Vagina (tissue), 2 donors: ENCODE results near the gene COL11A1. TPM values are rescaled to one million over a fixed set of nuclear protein-coding genes. Genes with fewer than 3 reads are reported as not detected.

Experiments used
- DNase-seq, 2 donors: peaks; one replicate each; pipeline ENCODE4 v3.0.0-alpha.2; 2017; ENCODE audit errors: extremely low spot score in 2 of 2
- H3K27ac ChIP-seq: fragments of 200-600 bp; sonication (generic); one replicate; pipeline ENCODE4 v1.5.1; 2019
- H3K27me3 ChIP-seq: fragments of 200-600 bp; sonication (generic); one replicate; pipeline ENCODE4 v1.5.1; 2019
- H3K36me3 ChIP-seq, 2 donors: fragments of 200-600 bp; sonication (generic); one replicate each; pipeline ENCODE4 v1.5.1; 2017 to 2019
- H3K4me1 ChIP-seq: fragments of 200-600 bp; sonication (generic); one replicate; pipeline ENCODE4 v1.5.1; 2019
- H3K4me3 ChIP-seq, 2 donors: fragments of 200-600 bp; sonication (generic); 1 replicate in 1 of 2; 2 replicates in 1 of 2; pipeline ENCODE4 v1.5.1; 2016 to 2019
- H3K9me3 ChIP-seq: fragments of 200-600 bp; sonication (generic); one replicate; pipeline ENCODE4 v1.5.1; 2019
- POLR2A ChIP-seq, 2 donors: fragments of 450-650 bp; IDR thresholded peaks; one replicate each; pipeline ENCODE4 v1.6.1; 2017; ENCODE audit warnings: antibody characterized with exemption in 2 of 2, mild to moderate bottlenecking in 2 of 2, moderate library complexity in 2 of 2
- POLR2AphosphoS5 ChIP-seq, 2 donors: sonication (generic); formaldehyde crosslinking; IDR thresholded peaks; one replicate each; pipeline ENCODE4 v1.9.0; 2017; ENCODE audit warnings: antibody characterized with exemption in 2 of 2, mild to moderate bottlenecking in 2 of 2, low read depth in 1 of 2; ENCODE audit not compliant: insufficient read depth in 1 of 2
- intact Hi-C: fragments of 100-400 bp; cut with DNase I; formaldehyde crosslinking; loops from one replicate; pipeline ENCODE4 v1.15.1; 2023
- total RNA-seq: library from RNA; depleted of rRNA; stranded (reverse); fragments of >200 nt; gene quantifications from one replicate; pipeline ENCODE4 v1.2.3, GENCODE V29; 2016
- TF ChIP-seq, protein P1 (sequence below), 3 experiments: fragments of 450-650 bp in 2 of 3; fragments of 200-600 bp in 1 of 3; sonication (generic) in 1 of 3; IDR thresholded peaks; one replicate each; pipeline ENCODE4 v1.5.1; 2017 to 2019; ENCODE audit warnings: antibody characterized with exemption in 3 of 3, mild to moderate bottlenecking in 2 of 3, moderate library complexity in 2 of 3

Gene COL11A1
- total RNA-seq, 1 donor from 2014 or later: not detected

DNA sequence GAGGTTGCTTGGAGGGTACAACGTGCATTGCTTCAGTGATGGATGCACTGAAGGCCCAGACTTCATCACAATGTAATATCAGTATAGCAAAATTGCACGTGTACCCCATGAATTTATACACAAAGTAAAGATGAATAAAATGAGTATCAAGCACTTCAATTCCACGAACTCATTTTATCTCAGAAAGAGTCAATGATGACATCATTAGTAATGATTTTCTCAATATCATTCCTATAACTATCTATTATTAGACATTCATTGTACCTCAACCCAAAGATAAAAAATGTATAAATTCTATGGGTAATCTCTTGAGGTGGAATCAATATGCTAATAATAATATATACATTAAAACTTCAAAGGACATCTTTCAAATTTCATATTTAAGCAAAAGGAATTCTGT lies 208.4 kb downstream of the COL11A1 start:
- TF ChIP-seq POLR2AphosphoS5 (IDR thresholded peaks at IDR 0.05; ENCODE audit: insufficient read depth in 1 of 2, low read depth in 1 of 2) (no peak), POLR2A (IDR thresholded peaks at IDR 0.05) (no peak)
- TF ChIP-seq, protein P1, sequence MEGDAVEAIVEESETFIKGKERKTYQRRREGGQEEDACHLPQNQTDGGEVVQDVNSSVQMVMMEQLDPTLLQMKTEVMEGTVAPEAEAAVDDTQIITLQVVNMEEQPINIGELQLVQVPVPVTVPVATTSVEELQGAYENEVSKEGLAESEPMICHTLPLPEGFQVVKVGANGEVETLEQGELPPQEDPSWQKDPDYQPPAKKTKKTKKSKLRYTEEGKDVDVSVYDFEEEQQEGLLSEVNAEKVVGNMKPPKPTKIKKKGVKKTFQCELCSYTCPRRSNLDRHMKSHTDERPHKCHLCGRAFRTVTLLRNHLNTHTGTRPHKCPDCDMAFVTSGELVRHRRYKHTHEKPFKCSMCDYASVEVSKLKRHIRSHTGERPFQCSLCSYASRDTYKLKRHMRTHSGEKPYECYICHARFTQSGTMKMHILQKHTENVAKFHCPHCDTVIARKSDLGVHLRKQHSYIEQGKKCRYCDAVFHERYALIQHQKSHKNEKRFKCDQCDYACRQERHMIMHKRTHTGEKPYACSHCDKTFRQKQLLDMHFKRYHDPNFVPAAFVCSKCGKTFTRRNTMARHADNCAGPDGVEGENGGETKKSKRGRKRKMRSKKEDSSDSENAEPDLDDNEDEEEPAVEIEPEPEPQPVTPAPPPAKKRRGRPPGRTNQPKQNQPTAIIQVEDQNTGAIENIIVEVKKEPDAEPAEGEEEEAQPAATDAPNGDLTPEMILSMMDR (IDR thresholded peaks at IDR 0.05): no peak
- intact Hi-C loops: no loop called here
- Histone ChIP-seq H3K36me3 (no peaks in the 10 kb centered on the region), H3K27ac (no peak overlapping the region), H3K4me3 (no peak overlapping the region), H3K4me1 (no peaks in the 10 kb centered on the region), H3K27me3 (no peaks in the 10 kb centered on the region), H3K9me3 (no peaks in the 10 kb centered on the region)
- no peak for DNase-seq

DNA sequence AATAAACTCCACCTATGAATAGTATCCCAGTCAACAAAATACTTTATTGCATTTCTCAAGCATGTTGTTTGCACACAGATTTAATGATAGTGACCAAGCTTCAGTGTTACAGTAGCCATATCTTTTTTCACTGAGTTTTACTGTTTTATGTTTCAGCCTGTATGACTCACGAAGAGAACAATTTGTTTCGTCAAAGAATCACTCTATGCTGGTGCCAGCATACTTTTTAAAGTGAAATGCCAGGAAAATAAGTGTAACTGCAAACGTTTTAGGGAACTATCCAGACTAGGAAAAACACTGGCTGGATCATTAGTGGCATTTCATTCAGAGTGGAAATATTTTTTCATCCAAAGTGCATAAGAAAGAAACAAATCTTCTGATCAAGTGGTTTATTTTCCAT lies 210.8 kb downstream of the COL11A1 start:
- DNase-seq: no peak
- H3K9me3 ChIP-seq: no peaks in the 10 kb centered on the region
- TF ChIP-seq, protein P1 (IDR thresholded peaks at IDR 0.05): no peak
- TF ChIP-seq POLR2A (IDR thresholded peaks at IDR 0.05) (no peak), POLR2AphosphoS5 (IDR thresholded peaks at IDR 0.05; ENCODE audit: insufficient read depth in 1 of 2, low read depth in 1 of 2) (no peak)
- no peaks in the 10 kb centered on the region for H3K4me1 ChIP-seq
- no peaks in the 10 kb centered on the region for H3K36me3 ChIP-seq
- H3K27me3 ChIP-seq: no peaks in the 10 kb centered on the region
- intact Hi-C loops: no loop called here
- H3K27ac ChIP-seq: no peak overlapping the region
- no peak overlapping the region for H3K4me3 ChIP-seq

DNA sequence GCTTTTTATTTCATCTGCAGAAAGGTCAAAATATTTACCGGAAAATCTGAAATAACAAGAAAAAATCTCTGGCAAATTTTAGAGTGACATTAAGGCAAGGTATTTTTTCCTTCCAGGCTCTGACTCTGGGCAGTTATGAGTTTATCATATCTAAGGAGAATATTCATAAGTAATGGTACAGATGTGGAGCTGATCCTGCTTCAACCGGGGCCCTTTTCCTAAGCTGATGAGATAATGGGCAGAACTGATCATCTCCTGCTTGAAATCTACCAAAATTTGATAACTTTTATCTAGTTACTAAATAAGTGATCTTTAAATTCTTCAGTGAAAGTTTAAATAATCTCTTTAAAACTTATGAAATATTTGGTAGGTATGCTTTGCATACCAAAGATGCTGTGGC lies 211.6 kb downstream of the COL11A1 start:
- H3K27ac ChIP-seq: no peak overlapping the region

DNA sequence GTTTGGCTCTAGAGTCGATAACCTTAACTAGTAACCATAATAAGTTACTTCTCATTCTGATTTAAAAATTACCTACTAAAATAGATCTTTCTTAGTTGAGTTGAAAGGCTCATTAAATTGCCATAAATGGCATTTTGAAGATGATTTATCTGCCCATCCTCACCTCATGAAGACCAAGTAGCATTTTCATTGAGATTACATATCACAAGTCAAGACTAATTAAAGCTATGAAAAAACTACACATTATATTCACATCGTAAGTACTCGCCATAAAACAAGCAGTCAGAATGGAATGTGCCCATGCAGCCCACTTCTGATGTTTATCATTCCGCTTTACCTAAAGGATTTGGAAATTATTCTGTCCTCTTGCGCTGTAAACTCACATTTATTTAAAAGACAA lies 212.0 kb downstream of the COL11A1 start:
- H3K27me3 ChIP-seq: no peaks in the 10 kb centered on the region
- intact Hi-C loops: no loop called here
- H3K4me1 ChIP-seq: no peaks in the 10 kb centered on the region
- H3K36me3 ChIP-seq: no peaks in the 10 kb centered on the region
- TF ChIP-seq POLR2A (IDR thresholded peaks at IDR 0.05) (no peak), POLR2AphosphoS5 (IDR thresholded peaks at IDR 0.05; ENCODE audit: insufficient read depth in 1 of 2, low read depth in 1 of 2) (no peak)
- TF ChIP-seq, protein P1 (IDR thresholded peaks at IDR 0.05): no peak
- H3K4me3 ChIP-seq: no peak overlapping the region
- H3K9me3 ChIP-seq: no peaks in the 10 kb centered on the region
- DNase-seq: no peak
- no peak overlapping the region for H3K27ac ChIP-seq

More for the DNA sequence above, 211.6 kb downstream of the COL11A1 start:
- no peak overlapping the region for H3K4me3 ChIP-seq
- no peaks in the 10 kb centered on the region for H3K36me3 ChIP-seq
- H3K9me3 ChIP-seq: no peaks in the 10 kb centered on the region
- no peak for DNase-seq
- no peaks in the 10 kb centered on the region for H3K4me1 ChIP-seq
- TF ChIP-seq, protein P1 (IDR thresholded peaks at IDR 0.05): no peak
- TF ChIP-seq POLR2AphosphoS5 (IDR thresholded peaks at IDR 0.05; ENCODE audit: insufficient read depth in 1 of 2, low read depth in 1 of 2) (no peak), POLR2A (IDR thresholded peaks at IDR 0.05) (no peak)
- H3K27me3 ChIP-seq: no peaks in the 10 kb centered on the region
- intact Hi-C loops: no loop called here

DNA sequence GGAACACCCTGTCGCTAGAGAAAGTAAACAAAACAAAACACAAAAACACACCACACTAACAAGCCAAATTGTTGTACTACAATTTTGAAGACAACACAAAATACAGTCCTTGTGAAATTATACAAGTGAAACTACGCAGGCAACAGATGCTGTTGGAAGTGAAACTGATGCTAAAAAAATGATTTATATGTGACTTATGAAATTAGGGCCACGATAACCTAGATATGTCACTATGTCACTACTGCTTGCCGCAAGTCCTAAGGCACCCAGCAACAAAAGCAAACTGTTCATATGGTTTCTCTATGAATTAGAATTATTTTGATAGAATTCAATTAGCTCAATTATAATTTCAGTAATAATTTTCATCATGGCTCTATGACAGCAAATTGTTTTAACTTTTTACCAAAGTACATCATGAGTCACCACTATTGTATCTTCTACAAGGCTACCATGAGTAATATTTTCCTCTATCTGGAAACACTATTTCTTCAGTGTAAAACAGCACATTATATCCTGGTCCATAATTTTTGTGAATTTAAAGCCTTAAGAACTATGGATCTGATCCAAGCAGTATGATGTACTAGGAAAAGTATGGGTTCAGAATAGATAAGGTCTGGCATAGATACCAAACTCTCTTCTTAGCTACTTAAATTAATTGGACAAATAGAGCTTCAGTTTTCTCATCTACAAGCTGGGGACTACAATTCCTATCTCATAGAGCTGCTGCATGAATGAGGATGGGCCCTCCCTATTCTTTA lies 216.3 kb downstream of the COL11A1 start:
- Histone ChIP-seq H3K27ac (no peak overlapping the region), H3K4me1 (no peaks in the 10 kb centered on the region), H3K4me3 (no peak overlapping the region), H3K9me3 (no peaks in the 10 kb centered on the region), H3K27me3 (no peaks in the 10 kb centered on the region), H3K36me3 (no peaks in the 10 kb centered on the region)
- TF ChIP-seq, protein P1 (IDR thresholded peaks at IDR 0.05): no peak
- TF ChIP-seq POLR2A (IDR thresholded peaks at IDR 0.05) (no peak), POLR2AphosphoS5 (IDR thresholded peaks at IDR 0.05; ENCODE audit: insufficient read depth in 1 of 2, low read depth in 1 of 2) (no peak)
- intact Hi-C loops: no loop called here
- DNase-seq: no peak
